HepG2 (cell line): ENCODE data around the gene DDHD1. TPM values are rescaled to one million over a fixed set of nuclear protein-coding genes. Genes with fewer than 3 reads are reported as not detected.

Experiments used
- ATAC-seq: fragments of 200-7000 bp; cut with Tn5 transposase; 3 replicates; pipeline ENCODE4 v1.9.1; 2020; ENCODE audit warnings: mild to moderate bottlenecking, moderate library complexity
- BruUV-seq: library from RNA; stranded (reverse); fragments of 400-500 nt; replicated peaks from 2 replicates; lab custom pipeline; 2021; lab: Mats Ljungman, UMichigan
- CTCF ChIA-PET: fragments of 300-600 bp; formaldehyde crosslinking; extraction: SDS; loops from one replicate; lab custom pipeline; 2021; ENCODE audit warnings: low total read pairs, inconsistent platforms, low intra/inter-chr PET ratio; lab: Yijun Ruan, JAX
- POLR2A ChIA-PET: fragments of 350-600 bp; sonication (Branson Sonifier 250); formaldehyde crosslinking; loops from one replicate; lab custom pipeline; 2020; ENCODE audit warnings: antibody characterized with exemption, inconsistent platforms; lab: Yijun Ruan, JAX
- DNase-seq: peaks from one replicate; pipeline ENCODE4 v3.0.0-alpha.2; 2015; ENCODE audit warnings: low spot score
- FAIRE-seq: peaks from 3 replicates; lab custom pipeline; 2011; peaks lifted over from hg19 to GRCh38; lab: Jason Lieb, UNC
- H2AFZ ChIP-seq: one replicate; pipeline ENCODE4 v1.6.1; 2011; ENCODE audit warnings: low read length, inconsistent platforms
- H3K27ac ChIP-seq: fragments of 300-600 bp; 3 replicates; pipeline ENCODE4 v1.8.0; 2011; ENCODE audit warnings: mixed run types, mild to moderate bottlenecking, mixed read lengths, low read length, inconsistent platforms; ENCODE audit not compliant: insufficient read depth; ENCODE audit errors: extremely low read length
- H3K27me3 ChIP-seq, 2 experiments: fragments of 200-600 bp in 1 of 2; 2 replicates in 1 of 2; 3 replicates in 1 of 2; pipeline versions ENCODE4 v1.6.0 to v1.8.0; 2011; ENCODE audit warnings: low read length in 2 of 2, mild to moderate bottlenecking in 2 of 2, moderate library complexity in 2 of 2, inconsistent platforms in 1 of 2; ENCODE audit not compliant: insufficient read depth in 2 of 2, control insufficient read depth in 1 of 2
- H3K36me3 ChIP-seq, 2 experiments: fragments of 200-600 bp in 1 of 2; replicated peaks in 1 of 2; 2 replicates in 1 of 2; 3 replicates in 1 of 2; pipeline versions ENCODE4 v1.5.1 to v1.8.0; 2011; ENCODE audit warnings: low read length in 2 of 2, inconsistent platforms in 1 of 2; ENCODE audit not compliant: insufficient read depth in 2 of 2, control insufficient read depth in 1 of 2
- H3K4me1 ChIP-seq: 2 replicates; pipeline ENCODE4 v1.5.1; 2012; ENCODE audit warnings: low read length, inconsistent platforms; ENCODE audit not compliant: insufficient read depth
- H3K4me2 ChIP-seq: 2 replicates; pipeline ENCODE4 v1.6.0; 2011; ENCODE audit warnings: low read depth, low read length, inconsistent platforms
- H3K4me3 ChIP-seq, 3 experiments: fragments of 200-600 bp in 1 of 3; sonication (generic), shearing (Covaris generic) in 1 of 3; replicated peaks in 1 of 3; 2 replicates each; pipeline ENCODE4 v1.5.1; 2011 to 2016; ENCODE audit warnings: low read length in 3 of 3, inconsistent platforms in 2 of 3, low read depth in 2 of 3, mild to moderate bottlenecking in 2 of 3, control low read depth in 1 of 3, mixed read lengths in 1 of 3; ENCODE audit not compliant: insufficient read depth in 1 of 3
- H3K79me2 ChIP-seq: one replicate; pipeline ENCODE4 v1.6.1; 2011; ENCODE audit warnings: low read length, inconsistent platforms; ENCODE audit not compliant: insufficient read depth
- H3K9ac ChIP-seq: 2 replicates; pipeline ENCODE4 v1.6.0; 2011; ENCODE audit warnings: mild to moderate bottlenecking, low read depth, low read length, inconsistent platforms; ENCODE audit not compliant: insufficient read depth
- H3K9me3 ChIP-seq: 2 replicates; pipeline ENCODE4 v1.5.1; 2012; ENCODE audit warnings: mild to moderate bottlenecking, low read length
- H4K20me1 ChIP-seq: 2 replicates; pipeline ENCODE4 v1.6.0; 2011; ENCODE audit warnings: inconsistent platforms, mild to moderate bottlenecking, low read length, moderate library complexity; ENCODE audit not compliant: insufficient read depth
- ARNT ChIP-seq: fragments of 450-650 bp; IDR thresholded peaks from 2 replicates; pipeline ENCODE4 v1.6.1; 2017
- DMAP1 ChIP-seq: IDR thresholded peaks from 2 replicates; pipeline ENCODE4 v1.6.1; 2016
- ETV5 ChIP-seq: IDR thresholded peaks from 2 replicates; pipeline ENCODE4 v1.6.1; 2018; ENCODE audit warnings: missing biosample characterization, missing genetic modification reagents, inconsistent platforms, borderline replicate concordance
- HCFC1 ChIP-seq: fragments of 150-350 bp; IDR thresholded peaks from 2 replicates; pipeline ENCODE4 v1.6.1; 2014; ENCODE audit warnings: low read depth, low read length
- HES4 ChIP-seq: sonication (generic); formaldehyde crosslinking; IDR thresholded peaks from 2 replicates; pipeline ENCODE4 v1.9.0; 2021; ENCODE audit warnings: mild to moderate bottlenecking, missing genetic modification reagents, borderline replicate concordance
- HIVEP1 ChIP-seq: sonication (generic); formaldehyde crosslinking; IDR thresholded peaks from 2 replicates; pipeline ENCODE4 v1.4.0; 2020; ENCODE audit warnings: mild to moderate bottlenecking, missing genetic modification reagents
- HMG20A ChIP-seq: IDR thresholded peaks from 2 replicates; pipeline ENCODE4 v1.6.1; 2016; ENCODE audit warnings: borderline replicate concordance
- IRF9 ChIP-seq: sonication (generic); formaldehyde crosslinking; IDR thresholded peaks from 2 replicates; pipeline ENCODE4 v1.8.0; 2022; ENCODE audit warnings: missing genetic modification reagents, mild to moderate bottlenecking, borderline replicate concordance
- JUND ChIP-seq: sonication (generic); formaldehyde crosslinking; IDR thresholded peaks from 2 replicates; pipeline ENCODE4 v1.8.0; 2022; ENCODE audit warnings: mild to moderate bottlenecking, missing genetic modification reagents
- KDM5B ChIP-seq: sonication (generic); formaldehyde crosslinking; IDR thresholded peaks from 2 replicates; pipeline ENCODE4 v1.4.0; 2020; ENCODE audit warnings: missing genetic modification reagents, mild to moderate bottlenecking, borderline replicate concordance
- NAIF1 ChIP-seq: sonication (generic); formaldehyde crosslinking; IDR thresholded peaks from 2 replicates; pipeline ENCODE4 v1.5.0; 2020; ENCODE audit warnings: mild to moderate bottlenecking, missing genetic modification reagents, borderline replicate concordance
- NFKB2 ChIP-seq: sonication (generic); formaldehyde crosslinking; IDR thresholded peaks from 2 replicates; pipeline ENCODE4 v1.4.0; 2020; ENCODE audit warnings: missing genetic modification reagents, borderline replicate concordance
- SAP130 ChIP-seq: IDR thresholded peaks from 2 replicates; pipeline ENCODE4 v1.6.1; 2016; ENCODE audit warnings: low read depth
- THAP9 ChIP-seq: sonication (generic); formaldehyde crosslinking; IDR thresholded peaks from 2 replicates; pipeline ENCODE4; 2020; ENCODE audit warnings: missing genetic modification reagents, mild to moderate bottlenecking, borderline replicate concordance
- ZFP36L1 ChIP-seq: sonication (generic); formaldehyde crosslinking; IDR thresholded peaks from 2 replicates; pipeline ENCODE4 v1.8.0; 2022; ENCODE audit warnings: mild to moderate bottlenecking, missing genetic modification reagents, moderate library complexity
- ZMYM2 ChIP-seq: sonication (generic); formaldehyde crosslinking; IDR thresholded peaks from 2 replicates; pipeline ENCODE4 v1.8.0; 2022; ENCODE audit warnings: mild to moderate bottlenecking, missing genetic modification reagents
- ZNF772 ChIP-seq: sonication (generic); formaldehyde crosslinking; IDR thresholded peaks from 2 replicates; pipeline ENCODE4 v1.5.0; 2020; ENCODE audit warnings: mild to moderate bottlenecking, missing genetic modification reagents
- WGBS: methylation state at CpG from one replicate; pipeline ENCODE4 v1.1.6; 2017; ENCODE audit warnings: low lambda C conversion rate; 5-methylcytosine and 5-hydroxymethylcytosine counted together
- in situ Hi-C: cut with HindIII; loops from 2 replicates; pipeline ENCODE4 v1.10.0; 2017; ENCODE audit warnings: low pct_unique_long_range_greater_than_20kb; ENCODE audit not compliant: extremely low pct_ligation_motif_present
- intact Hi-C: fragments of 100-400 bp; cut with micrococcal nuclease; formaldehyde crosslinking; loops from one replicate; pipeline ENCODE4 v1.10.0; 2022; ENCODE audit not compliant: unreplicated experiment
- polyA plus RNA-seq, 8 experiments: library from polyadenylated mRNA; depleted of rRNA in 3 of 8; stranded (reverse) in 7 of 8; unstranded in 1 of 8; fragments of >200 nt; fragmentation: Illumina TruSeq in 4 of 8; extraction: Trizol in 4 of 8; gene quantifications; 2 replicates each; pipeline versions ENCODE4 v1.2.1 to v1.2.3, GENCODE V29; 2011 to 2016; ENCODE audit warnings: low read depth in 4 of 8, missing spikeins in 1 of 8, mixed read lengths in 1 of 8; ENCODE audit not compliant: insufficient read depth in 1 of 8
- total RNA-seq, 5 experiments: library from RNA; depleted of rRNA; stranded (reverse); fragments of >200 nt; fragmentation: Illumina TruSeq; extraction: Trizol; gene quantifications; 2 replicates each; pipeline ENCODE4 v1.2.3, GENCODE V29; 2016; ENCODE audit warnings: low read depth in 1 of 5
- TF ChIP-seq, protein P1 (sequence below): sonication (generic); formaldehyde crosslinking; IDR thresholded peaks from 2 replicates; pipeline ENCODE4 v1.5.0; 2020; ENCODE audit warnings: mild to moderate bottlenecking, missing genetic modification reagents

Gene DDHD1
- total and polyA plus RNA-seq, 2 of the 13 experiments (the other 11 are each of a cell fraction or from before 2014, with no cell fraction given), result 4.6 to 8.3 TPM

GRCh38 chr14:53044486-53044885, 108.6 kb downstream of the DDHD1 start:
- CTCF ChIA-PET, result no interaction called here
- intact Hi-C loops, result no loop called here
- no peak overlapping the region for H3K4me2 ChIP-seq

GRCh38 chr14:53043027-53043581, 110.0 kb downstream of the DDHD1 start:
- Histone ChIP-seq H3K27me3 (no peaks in the 10 kb centered on the region), H3K27ac (no peak overlapping the region), H3K36me3 (no peaks in the 10 kb centered on the region), H3K79me2 (no peaks in the 10 kb centered on the region), H3K4me2 (no peak overlapping the region), H3K4me3 (no peak overlapping the region), H3K9ac (no peak overlapping the region), H4K20me1 (no peaks in the 10 kb centered on the region), H2AFZ (no peak overlapping the region), H3K4me1 (no peaks in the 10 kb centered on the region), H3K9me3 (no peaks in the 10 kb centered on the region)
- no TSS peak for BruUV-seq
- in situ Hi-C loops, result no loop called here
- intact Hi-C loops, result no loop called here
- POLR2A ChIA-PET, result no interaction called here
- DNase-seq (no peak), FAIRE-seq (no peak), ATAC-seq (no peak)
- CTCF ChIA-PET, result no interaction called here
- 90% methylated on average over 7 of the region's 7 CpGs for WGBS
- TF ChIP-seq NFKB2, result no peak
- TF ChIP-seq IRF9 (CRISPR knock-in tag), result no peak
- TF ChIP-seq, protein P1, sequence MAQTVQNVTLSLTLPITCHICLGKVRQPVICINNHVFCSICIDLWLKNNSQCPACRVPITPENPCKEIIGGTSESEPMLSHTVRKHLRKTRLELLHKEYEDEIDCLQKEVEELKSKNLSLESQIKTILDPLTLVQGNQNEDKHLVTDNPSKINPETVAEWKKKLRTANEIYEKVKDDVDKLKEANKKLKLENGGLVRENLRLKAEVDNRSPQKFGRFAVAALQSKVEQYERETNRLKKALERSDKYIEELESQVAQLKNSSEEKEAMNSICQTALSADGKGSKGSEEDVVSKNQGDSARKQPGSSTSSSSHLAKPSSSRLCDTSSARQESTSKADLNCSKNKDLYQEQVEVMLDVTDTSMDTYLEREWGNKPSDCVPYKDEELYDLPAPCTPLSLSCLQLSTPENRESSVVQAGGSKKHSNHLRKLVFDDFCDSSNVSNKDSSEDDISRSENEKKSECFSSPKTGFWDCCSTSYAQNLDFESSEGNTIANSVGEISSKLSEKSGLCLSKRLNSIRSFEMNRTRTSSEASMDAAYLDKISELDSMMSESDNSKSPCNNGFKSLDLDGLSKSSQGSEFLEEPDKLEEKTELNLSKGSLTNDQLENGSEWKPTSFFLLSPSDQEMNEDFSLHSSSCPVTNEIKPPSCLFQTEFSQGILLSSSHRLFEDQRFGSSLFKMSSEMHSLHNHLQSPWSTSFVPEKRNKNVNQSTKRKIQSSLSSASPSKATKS, result no peak
- no peak for TF ChIP-seq HES4 (CRISPR knock-in tag)
- TF ChIP-seq NAIF1 (CRISPR knock-in tag), result no peak
- TF ChIP-seq ZNF772, result no peak
- no peak for TF ChIP-seq JUND (CRISPR knock-in tag)
- no peak for TF ChIP-seq THAP9
- TF ChIP-seq KDM5B (CRISPR knock-in tag), result no peak

More at GRCh38 chr14:53044486-53044885, 108.6 kb downstream of the DDHD1 start:
- Histone ChIP-seq H3K9me3 (no peaks in the 10 kb centered on the region), H3K9ac (no peak overlapping the region), H3K4me3 (no peak overlapping the region), H3K27ac (no peak overlapping the region), H3K4me1 (no peaks in the 10 kb centered on the region), H3K36me3 (no peaks in the 10 kb centered on the region), H3K79me2 (no peaks in the 10 kb centered on the region), H4K20me1 (no peaks in the 10 kb centered on the region), H2AFZ (no peak overlapping the region), H3K27me3 (no peaks in the 10 kb centered on the region)
- no TSS peak for BruUV-seq
- ATAC-seq (no peak), FAIRE-seq (no peak), DNase-seq (no peak)
- in situ Hi-C loops, result no loop called here
- 100% methylated on average over 2 of the region's 2 CpGs for WGBS
- POLR2A ChIA-PET, result no interaction called here
- TF ChIP-seq ZMYM2 (CRISPR knock-in tag), result no peak
- no peak for TF ChIP-seq ZFP36L1 (CRISPR knock-in tag)
- no peak for TF ChIP-seq ETV5 (CRISPR knock-in tag)
- TF ChIP-seq HMG20A, result no peak
- TF ChIP-seq HCFC1, result no peak
- no peak for TF ChIP-seq ARNT
- no peak for TF ChIP-seq HIVEP1
- TF ChIP-seq SAP130 (CRISPR knock-in tag), result no peak
- no peak for TF ChIP-seq DMAP1 (CRISPR knock-in tag)
- TF ChIP-seq, all 625 proteins: peak for 0
